Neuron (in vitro differentiated cells): ENCODE measurements around the gene TMEM187.

Experiments
- H2AFZ ChIP-seq: one replicate; pipeline ENCODE4 v1.6.1; 2013; ENCODE audit warnings: low read depth, mild to moderate bottlenecking, inconsistent platforms, low read length, moderate library complexity
- H3K27me3 ChIP-seq: one replicate; pipeline ENCODE4 v1.6.1; 2013; ENCODE audit warnings: low read length; ENCODE audit not compliant: insufficient read depth
- H3K36me3 ChIP-seq: one replicate; pipeline ENCODE4 v1.6.1; 2013; ENCODE audit warnings: low read length; ENCODE audit not compliant: insufficient read depth
- H3K4me1 ChIP-seq: one replicate; pipeline ENCODE4 v1.6.1; 2013; ENCODE audit warnings: low read length; ENCODE audit not compliant: insufficient read depth
- H3K4me3 ChIP-seq: 2 replicates; pipeline ENCODE4 v1.5.1; 2013; ENCODE audit warnings: mild to moderate bottlenecking, low read length, moderate library complexity
- H3K9me3 ChIP-seq: one replicate; pipeline ENCODE4 v1.6.1; 2013; ENCODE audit warnings: low read length

The TMEM187 gene

GRCh38 chrX:154030266-154030665 lies 57.7 kb downstream of the TMEM187 start:
- Histone ChIP-seq H3K4me1 (no peaks in the 10 kb centered on the region), H3K4me3 (no peak overlapping the region), H3K27me3 (peaks cover 10% of the 10 kb centered on the region), H3K9me3 (no peaks in the 10 kb centered on the region), H2AFZ (no peak overlapping the region), H3K36me3 (peaks cover 18% of the 10 kb centered on the region)

DNA sequence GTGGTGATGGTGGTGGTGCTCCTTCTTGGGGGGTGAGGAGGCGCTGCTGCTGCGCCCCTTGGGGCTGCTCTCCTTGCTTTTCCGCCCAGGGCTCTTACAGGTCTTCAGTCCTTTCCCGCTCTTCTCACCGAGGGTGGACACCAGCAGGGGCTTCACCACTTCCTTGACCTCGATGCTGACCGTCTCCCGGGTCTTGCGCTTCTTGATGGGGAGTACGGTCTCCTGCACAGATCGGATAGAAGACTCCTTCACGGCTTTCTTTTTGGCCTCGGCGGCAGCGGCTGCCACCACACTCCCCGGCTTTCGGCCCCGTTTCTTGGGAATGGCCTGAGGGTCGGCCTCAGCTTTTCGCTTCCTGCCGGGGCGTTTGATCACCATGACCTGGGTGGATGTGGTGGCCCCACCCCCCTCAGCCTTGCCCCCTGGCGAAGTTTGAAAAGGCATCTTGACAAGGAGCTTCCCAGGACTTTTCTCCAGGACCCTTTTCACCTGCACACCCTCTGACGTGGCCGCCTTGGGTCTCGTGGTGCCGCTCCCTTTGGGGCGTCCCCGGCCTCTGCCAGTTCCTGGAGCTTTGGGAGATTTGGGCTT lies 58.3 kb downstream of the TMEM187 start:
- H3K4me1 ChIP-seq: no peaks in the 10 kb centered on the region
- no peak overlapping the region for H2AFZ ChIP-seq
- no peak overlapping the region for H3K4me3 ChIP-seq
- H3K27me3 ChIP-seq: peaks cover 10% of the 10 kb centered on the region
- no peaks in the 10 kb centered on the region for H3K9me3 ChIP-seq
- peaks cover 18% of the 10 kb centered on the region for H3K36me3 ChIP-seq

- Histone ChIP-seq H3K4me1 (no peaks in the 10 kb centered on the region), H3K9me3 (no peaks in the 10 kb centered on the region), H3K27me3 (peaks cover 5% of the 10 kb centered on the region), H3K4me3 (no peak overlapping the region), H3K36me3 (peaks cover 20% of the 10 kb centered on the region), H2AFZ (no peak overlapping the region)
These were observed 59.6 kb downstream of the TMEM187 start for GRCh38 chrX:154032160-154032559.

DNA sequence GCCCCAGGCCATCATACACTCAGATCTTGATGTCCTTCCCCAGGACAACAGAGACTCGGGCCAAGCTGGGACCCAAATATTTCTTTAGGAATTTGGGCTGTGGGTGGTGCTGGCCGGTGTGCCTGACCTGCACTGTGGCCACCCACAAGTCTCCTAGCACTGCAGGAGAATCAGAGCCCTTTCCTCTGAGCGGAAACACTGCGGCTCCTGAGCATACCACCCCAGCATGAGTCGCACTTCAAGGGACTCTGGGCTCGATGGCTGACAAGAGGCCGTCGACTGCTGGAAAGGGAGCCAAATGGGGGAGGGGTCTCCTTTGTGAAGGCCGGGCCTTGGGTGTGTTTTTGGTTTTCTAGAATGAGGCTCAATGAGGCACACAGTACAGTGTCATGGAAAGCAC lies 60.1 kb downstream of the TMEM187 start:
- Histone ChIP-seq H3K27me3 (peaks cover 5% of the 10 kb centered on the region), H2AFZ (no peak overlapping the region), H3K4me3 (no peak overlapping the region), H3K36me3 (peaks cover 20% of the 10 kb centered on the region), H3K9me3 (no peaks in the 10 kb centered on the region), H3K4me1 (no peaks in the 10 kb centered on the region)
